HuH-7 (cell line): ENCODE measurements around the gene LPIN1.

Experiments used
- DNase-seq: peaks from one replicate; pipeline ENCODE4 v3.0.0; 2011; ENCODE audit warnings: low spot score

LPIN1 gene

DNA sequence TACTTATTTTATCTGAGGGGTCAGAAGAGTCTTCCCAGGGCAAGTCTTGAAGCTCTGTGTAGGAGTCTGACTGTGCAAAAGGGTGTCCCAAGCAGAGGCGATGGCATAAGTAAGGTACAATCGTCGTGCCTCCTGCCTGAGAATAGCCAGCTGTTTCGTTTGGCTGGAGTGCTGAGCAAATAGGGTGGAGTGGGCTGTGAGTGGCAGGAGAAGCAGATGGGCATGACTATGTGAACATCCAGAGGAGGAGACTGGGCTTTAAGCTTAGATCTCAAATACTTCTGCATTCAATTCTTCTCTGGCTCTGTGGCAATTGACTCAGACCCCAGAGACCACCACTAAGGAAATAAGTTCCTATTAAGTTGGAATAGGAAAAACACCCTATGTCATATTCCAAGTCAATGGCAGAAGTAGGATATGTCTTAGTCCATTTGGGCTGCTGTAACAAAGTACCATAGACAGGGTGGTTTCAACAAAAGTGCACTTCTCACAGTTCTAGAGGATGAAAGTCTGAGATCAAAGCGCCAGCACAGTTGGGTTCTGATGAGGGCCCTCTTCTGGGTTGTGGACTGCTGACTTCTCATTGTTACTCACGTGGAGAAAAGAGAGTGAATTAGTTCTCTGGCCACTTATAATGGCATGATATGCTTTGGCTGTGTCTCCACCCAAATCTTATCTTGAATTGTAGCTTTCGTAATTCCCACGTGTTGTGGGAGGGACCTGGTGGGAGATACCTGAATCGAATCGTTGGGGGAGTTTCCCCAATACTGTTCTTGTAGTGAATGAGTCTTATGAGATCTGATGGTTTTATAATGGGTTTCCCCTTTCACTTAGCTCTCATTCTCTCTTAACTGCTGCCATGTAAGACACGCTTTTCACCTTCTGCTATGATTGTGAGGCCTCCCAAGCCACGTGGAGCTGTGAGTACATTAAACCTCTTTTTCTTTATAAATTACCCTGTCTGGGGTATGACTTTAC lies 120.2 kb downstream of the LPIN1 start:
- DNase-seq: no peak

DNA sequence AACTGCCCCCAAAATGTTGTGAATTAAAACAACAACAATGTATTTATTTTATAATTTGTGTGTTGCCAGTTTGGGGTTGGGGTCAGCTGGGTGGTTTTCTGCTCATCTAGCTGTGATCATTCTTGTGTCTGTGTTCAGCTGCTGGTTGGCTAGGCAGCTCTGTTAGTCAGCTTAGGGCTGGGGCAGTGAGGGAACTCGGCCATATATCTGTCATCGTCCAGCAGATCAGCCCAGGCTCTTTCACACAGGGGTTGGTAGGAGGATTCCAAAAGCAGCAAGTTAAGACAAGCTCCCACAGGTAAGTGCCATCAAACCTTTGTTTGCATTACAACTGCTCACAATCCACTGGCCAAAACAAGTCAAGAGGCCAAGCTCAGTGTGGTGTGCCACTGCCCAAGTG lies 121.5 kb downstream of the LPIN1 start:
- no peak for DNase-seq

DNA sequence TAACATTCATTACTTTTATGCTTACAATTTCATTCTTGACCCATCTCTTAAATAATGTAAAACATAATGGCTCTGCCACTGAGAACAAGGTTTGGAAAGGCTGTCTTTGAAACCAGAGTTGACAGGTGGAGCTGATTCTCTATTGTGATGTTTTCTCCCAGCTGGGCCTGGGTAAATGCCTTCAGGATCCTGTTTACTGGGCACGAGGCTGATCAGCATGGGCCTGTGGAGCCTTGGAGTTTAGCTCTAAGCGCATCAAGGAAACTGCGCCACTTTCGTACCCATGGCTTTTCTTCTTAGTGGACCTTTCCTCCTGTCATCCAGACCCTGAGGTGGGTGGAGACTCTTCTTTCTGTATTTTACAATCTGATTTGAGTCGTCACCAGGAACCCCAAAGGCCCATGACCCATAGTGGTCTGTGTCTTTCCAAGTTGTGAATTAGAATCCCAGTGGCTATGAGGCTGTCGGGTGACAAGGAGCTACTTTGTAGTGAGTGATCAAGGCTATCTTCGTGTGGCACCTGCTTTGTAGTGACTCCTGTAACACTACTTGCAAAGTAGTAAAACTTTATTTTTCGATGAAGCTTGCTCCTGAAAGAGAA lies 123.1 kb downstream of the LPIN1 start:
- DNase-seq: no peak

DNA sequence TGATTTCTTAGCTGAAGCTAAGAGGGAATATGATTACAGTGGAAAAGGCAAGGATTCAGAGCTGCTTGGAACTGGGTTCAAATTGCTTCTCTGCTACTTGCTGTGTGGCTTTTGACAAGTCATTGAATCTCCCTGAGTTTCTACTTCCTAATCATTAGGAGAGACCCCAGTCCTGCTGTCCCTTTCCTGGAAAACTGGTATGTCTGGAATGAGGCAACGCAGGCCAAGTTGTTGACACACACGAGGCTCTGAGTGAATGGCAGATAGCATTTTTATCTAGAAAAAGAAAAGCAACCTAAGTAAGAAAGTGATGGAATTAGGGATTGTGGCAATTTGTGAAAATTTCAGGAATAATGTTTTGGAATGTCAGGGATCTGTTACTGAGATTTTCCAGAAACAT lies 123.6 kb downstream of the LPIN1 start:
- no peak for DNase-seq

DNA sequence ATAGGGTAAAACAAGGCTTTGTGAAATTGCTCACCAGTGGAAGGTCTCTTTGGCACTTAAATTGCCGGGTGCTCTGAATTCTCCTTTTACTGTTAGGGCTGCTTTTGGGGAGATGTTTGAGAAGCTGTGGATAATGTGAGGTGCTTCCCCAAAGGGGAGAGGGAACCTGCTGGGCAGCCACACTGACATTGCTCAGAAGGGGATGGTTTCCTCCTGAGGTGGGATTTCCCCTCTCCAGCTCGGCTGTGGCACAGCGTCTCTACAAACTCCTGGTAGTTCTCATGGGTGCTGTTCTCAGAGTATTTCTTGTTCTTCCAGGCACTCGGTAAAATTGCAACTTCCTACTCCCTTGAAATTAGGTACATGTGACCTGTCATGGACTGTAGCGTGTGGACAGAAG lies 124.2 kb downstream of the LPIN1 start:
- no peak for DNase-seq

DNA sequence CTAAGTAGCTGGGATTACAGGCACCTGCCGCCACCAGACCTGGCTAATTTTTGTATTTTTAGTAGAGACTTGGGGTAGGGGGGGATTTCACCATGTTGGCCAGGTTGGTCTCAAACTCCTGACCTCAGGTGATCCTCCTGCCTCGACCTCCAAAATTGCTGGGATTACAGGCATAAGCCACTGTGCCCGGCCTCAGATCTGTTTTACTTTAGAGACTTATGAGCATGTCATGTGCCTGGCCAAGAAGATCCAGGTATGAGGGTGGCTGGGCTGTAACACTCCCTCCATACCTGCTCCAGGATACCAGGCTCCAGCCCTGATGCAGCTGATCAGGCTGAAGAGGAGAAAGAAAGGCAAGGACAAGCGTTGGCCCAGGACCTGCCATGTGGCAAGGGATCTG lies 125.0 kb downstream of the LPIN1 start:
- DNase-seq: no peak

DNA sequence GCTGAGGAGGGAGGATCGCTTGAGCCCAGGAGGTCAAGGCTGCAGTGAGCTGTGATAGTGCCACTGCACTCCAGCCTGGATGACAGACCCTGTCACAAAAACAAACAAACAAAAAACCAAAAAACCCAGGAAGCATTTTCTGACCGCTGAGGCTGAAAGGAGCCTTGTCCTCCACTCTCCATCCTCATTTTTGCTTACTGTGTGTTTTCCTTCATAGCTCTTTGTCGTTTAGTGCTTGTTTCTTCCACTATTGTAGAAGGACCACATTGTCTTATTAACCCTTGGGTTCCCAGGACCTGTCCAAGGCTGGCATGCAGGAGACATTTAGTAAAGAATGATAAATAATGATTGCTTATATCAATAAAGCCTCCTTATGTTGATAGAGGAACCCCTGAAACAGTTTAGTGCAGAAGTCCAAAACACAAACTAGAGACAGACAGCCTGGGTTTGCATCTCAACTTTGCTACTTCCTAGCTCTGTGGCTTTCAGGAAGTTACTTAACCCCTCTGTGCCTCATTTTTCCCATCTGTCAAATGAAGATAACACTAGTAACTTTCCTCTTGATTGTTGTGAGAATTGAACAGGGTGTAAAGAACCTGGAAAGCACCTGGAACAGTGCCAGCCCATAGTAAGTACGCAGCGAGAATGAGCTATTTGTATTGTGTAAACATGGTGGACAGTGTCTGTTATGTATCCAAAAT lies 126.0 kb downstream of the LPIN1 start:
- no peak for DNase-seq

DNA sequence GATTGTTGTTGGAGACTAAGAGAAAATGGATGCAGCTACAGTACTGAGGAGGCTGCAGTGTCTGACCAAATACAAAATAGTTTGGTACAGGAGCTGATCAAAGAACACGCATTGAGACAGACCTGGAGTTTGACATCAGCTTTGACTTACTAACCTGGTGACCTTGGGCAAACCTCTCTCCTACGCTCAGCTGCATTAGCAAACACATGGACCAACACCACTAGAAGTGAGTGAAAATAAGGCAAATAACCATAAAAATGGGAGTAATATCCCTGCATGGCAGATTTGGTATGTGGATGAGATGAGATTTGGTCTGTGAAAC lies 126.5 kb downstream of the LPIN1 start:
- no peak for DNase-seq

DNA sequence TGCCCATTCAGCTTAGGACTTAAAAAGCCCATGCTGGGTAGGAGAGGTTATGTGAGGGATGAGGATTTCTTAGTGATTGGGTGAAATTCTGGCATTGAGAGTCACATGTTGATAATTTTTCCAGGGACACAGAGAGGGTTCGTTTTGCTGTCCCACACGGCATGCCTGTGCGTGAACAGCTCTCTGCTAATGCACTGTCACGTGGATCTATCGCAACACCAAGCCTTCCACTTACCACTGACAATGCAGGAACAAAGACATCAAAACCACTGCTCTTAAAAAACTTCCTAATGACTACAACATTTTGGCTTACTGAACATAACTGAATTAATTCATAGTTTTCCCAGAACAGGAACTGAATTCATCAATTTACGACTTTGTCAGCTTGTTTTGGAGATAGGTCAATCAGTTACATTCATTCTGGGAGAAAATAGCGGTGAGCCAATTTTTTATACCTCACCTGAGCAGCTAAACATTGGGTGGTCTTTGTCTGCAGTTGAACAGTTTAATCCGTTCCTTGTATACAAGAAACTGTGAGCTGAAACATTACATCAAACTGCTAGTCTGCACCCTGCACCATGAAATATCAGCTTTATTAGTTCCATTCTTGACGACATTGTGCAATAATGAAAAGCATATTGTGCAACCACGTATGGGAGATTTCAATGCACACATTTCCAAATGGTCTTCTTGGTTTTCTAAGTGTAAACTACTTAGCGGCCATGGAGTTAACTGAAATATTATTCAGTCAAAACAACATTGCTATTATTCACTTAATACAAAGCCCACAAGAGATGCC lies 127.1 kb downstream of the LPIN1 start:
- DNase-seq: no peak

DNA sequence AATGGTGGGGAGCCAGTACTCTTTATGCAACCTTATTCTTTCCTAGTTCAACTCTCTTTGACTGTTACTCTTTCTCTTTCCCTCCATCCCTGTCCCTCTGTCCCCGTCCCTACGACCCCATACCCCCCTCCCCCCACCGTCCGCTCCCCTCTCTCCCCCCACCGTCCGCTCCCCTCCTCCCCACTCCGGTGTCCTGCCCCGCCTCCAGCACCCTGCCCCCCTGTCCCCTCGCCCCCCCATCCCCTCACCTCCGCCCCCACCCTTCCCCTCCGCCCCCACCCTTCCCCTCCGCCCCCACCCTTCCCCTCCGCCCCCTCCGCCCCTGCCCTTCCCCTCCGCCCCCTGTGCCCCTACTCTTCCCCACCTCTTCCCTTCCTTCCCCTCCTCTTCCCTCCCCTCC lies 128.4 kb downstream of the LPIN1 start:
- DNase-seq: no peak

DNA sequence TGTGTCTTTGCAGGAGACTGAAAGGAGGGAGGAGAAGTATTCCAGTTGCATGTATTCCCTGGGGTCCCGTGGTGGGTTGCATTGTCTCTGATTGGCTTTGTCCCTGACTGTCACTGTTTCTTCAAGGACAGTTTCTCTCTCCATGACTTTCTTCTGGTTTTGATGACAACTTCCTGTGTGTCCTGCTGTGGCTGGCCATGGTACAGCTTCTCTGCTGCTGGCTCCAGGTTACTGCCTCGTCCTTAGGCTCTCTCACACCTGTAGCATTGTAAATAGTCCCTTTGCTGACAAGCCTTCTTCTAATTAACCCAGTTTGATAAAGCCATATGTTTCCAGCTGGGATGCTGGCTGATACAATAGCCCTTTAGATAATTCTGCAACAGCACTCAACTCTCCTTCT lies 129.0 kb downstream of the LPIN1 start:
- no peak for DNase-seq

DNA sequence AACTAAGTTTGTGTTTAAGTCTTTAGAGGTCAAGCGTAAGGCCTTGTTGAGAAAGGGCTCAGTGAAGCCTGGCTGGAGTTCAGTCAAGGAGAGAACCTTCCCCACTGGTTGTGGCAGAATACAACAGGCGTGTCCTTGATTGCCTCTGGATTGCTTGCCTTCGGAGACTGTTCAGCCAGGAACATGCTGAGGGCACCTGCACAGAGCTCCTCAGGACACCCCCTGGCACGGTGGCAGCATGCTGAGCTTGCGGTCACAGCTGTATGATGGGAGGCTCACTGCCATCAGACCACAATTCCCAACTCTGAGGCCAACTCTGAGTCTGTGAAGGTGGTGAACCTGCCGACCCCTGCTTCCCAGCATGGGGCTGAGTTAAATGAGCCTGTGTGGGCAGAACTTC lies 130.0 kb downstream of the LPIN1 start:
- no peak for DNase-seq

DNA sequence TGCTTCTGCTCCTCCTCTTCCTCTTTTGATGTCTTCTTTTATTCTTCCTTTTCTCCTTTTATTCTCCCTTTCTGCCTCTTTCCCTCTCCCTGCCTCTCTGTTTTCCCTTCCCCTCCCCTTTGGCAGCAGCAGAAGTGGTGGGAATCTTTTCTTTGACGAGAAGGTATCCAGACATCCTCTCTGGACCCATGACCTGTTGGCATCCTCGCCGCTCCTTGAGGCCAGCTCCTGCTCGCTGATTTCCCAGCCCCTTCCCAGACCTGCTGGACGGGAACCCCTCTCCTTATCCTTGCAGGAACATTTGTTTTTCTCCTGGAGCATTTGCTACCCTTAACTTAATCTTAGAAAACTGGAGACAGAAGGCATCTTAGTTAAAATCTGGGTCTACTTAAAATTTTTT lies 130.5 kb downstream of the LPIN1 start:
- no peak for DNase-seq
